Measurements from ENCODE around the gene PTGES2.

Gene PTGES2

GRCh38 chr9:128148509-128149000, 21.0 kb upstream of the PTGES2 start:
- no peak for TF ChIP-seq CTCF (IDR thresholded peaks at IDR 0.05; ENCODE audit: extremely low read depth, missing control alignments)
- no peak for DNase-seq (ENCODE audit: low spot score)

DNA sequence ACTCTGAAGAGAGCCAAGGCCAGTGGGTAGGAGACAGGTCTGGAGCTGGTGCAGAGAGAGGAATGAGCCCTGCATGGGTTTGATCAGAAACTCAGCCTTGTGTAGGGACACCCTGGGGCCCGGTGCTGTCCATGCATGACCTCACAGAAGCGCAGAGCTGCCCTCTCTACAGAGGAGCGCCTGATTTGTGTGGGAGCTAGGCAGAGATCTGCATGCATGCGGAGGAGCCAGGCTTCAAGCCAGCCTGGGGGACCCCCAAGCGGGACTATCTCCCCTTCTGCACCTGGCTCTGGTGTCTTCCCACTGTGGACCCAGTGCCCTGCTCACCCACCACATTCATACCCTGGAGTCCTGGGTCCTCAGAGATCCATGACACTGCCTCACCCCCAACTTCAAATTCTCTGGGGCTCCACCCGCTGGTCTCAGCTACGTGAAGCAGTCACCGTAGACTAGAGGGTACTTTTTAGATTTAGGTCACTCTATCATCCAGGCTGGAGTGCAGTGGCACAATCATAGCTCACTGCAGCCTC, 19.1 kb upstream of the PTGES2 start:
- TF ChIP-seq CTCF (IDR thresholded peaks at IDR 0.05; ENCODE audit: extremely low read depth, missing control alignments), result no peak
- DNase-seq (ENCODE audit: low spot score), result no peak

DNA sequence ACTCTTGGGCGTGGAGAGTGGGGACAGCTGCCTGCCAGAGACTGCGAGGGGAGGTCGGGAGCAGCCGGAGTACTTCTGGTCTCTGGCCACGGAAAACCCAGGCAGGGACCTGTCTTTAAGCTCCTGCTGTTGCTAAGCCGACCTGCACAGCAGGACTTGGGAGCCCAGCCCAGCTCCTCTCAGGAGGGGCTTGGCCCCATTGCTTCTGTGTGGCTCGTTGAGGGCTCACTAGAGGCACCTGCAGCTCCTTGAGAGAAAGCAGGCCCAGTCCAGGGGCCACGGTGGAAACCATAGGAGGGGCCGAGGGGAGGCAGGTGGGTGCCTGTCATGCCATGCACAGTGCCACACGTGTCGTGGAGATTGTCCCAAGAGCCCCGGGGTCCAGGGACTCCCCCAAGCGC, 18.4 kb upstream of the PTGES2 start:
- no peak for TF ChIP-seq CTCF (IDR thresholded peaks at IDR 0.05; ENCODE audit: extremely low read depth, missing control alignments)
- no peak for DNase-seq (ENCODE audit: low spot score)

DNA sequence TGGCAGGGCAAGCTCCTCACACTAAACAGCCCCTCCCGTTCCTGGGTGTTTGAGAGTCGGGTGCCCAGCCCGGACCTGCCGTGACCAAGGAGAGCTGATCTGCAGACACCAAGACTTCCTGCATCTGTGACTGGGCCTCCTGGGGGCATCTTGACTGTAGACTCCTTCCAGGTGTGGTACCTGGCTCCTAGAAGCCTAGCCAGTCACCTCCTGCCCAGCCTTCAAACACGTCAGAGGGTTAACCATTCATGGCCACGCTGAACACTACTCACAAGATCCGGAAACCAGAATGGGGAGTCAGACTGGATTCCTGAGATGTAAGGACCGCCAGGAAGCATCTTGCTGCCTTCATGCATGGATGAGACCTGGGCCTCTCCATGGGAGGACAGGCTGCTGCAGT, 18.0 kb upstream of the PTGES2 start:
- no peak for DNase-seq (ENCODE audit: low spot score)
- no peak for TF ChIP-seq CTCF (IDR thresholded peaks at IDR 0.05; ENCODE audit: extremely low read depth, missing control alignments)

- TF ChIP-seq CTCF (IDR thresholded peaks at IDR 0.05; ENCODE audit: extremely low read depth, missing control alignments), result no peak
- no peak for DNase-seq (ENCODE audit: low spot score)
Measured at GRCh38 chr9:128144239-128145181, 17.0 kb upstream of the PTGES2 start.

DNA sequence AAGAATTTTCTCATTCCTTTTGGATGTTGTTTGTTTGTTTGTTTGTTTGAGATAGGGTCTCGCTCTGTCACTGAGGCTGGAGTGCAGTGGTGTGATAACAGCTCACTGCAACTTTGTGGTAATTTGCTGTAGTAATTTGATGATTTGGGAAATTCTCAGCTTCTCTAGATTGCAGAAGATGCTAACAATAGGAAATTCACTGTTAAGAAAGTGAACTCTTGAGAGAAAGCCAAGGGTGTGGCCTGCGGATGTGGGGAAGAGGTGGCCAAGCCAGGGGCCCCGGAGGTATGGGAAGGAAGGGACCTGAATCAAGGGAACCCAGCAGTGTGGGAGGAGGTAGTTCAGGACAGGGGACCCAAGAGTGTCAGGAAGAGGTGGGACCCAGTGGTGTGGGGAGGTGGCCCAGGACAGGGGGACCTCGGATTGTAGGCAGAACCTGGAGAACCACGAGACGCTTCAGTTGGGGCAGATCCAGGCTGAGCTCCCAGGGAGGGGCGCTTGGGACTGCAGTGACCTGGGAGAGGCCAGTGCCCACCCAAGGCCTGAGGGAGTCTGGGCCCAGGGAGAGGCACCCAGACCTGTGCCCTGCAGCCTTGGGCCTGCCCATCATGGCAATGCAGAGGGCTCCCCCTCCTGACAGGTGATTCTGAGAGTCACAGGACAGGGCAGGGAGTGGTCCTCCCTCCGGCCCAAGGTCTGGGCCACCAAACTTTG, 16.2 kb upstream of the PTGES2 start:
- no peak for DNase-seq (ENCODE audit: low spot score)
- TF ChIP-seq CTCF (IDR thresholded peaks at IDR 0.05; ENCODE audit: extremely low read depth, missing control alignments), result no peak

GRCh38 chr9:128142596-128142995, 15.1 kb upstream of the PTGES2 start:
- no peak for DNase-seq (ENCODE audit: low spot score)
- no peak for TF ChIP-seq CTCF (IDR thresholded peaks at IDR 0.05; ENCODE audit: extremely low read depth, missing control alignments)
